Stimulated activated CD4-positive, alpha-beta T cell treated with anti-CD3 and anti-CD28 coated beads, TNF-alpha, amount 100 ng/mL, for 48 hours (primary cell): ENCODE measurements around the gene NFIA.

Experiments used
- DNase-seq, 3 donors: peaks; one replicate each; pipeline ENCODE4 v3.0.0-alpha.2; 2020; ENCODE audit warnings: low read depth in 3 of 3

The NFIA gene

DNA sequence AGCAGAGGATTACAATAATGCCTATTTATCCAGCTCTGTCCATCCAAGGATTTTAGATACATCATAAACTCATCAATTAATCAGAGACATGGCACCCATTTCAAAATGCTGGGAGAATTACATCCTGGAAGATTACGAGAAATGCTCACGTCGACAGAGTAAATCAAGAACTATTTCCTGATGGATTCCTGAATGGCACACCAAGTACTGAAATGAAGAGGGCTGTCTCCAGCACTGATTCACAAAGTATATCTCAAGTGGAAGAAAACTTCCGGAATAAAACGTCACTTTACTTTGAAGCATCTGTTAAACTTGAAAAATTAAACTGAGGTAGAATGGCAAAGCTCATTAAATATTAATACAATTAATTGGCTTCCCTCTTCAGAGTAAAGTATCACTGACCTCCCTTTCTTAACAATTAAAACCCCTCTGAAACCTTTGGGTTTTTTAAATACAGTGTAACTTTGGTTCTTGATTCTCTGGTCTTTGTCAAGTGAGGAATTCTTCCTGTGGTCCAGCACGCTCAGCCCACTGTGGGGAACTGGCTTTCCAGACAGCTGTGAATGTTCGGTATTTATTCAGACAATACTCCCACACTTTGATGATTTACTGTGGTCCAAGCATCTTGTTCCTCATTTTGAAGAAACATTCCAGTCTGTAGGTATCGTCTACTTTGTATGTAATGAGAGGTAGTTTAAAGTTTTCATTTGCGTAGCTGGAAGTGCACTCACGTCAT is 288.0 kb downstream of the NFIA start:
- no peak for DNase-seq

- DNase-seq, result no peak
Measured at GRCh38 chr1:61370913-61371279, 288.5 kb downstream of the NFIA start.

GRCh38 chr1:61372944-61373343 is 290.6 kb downstream of the NFIA start:
- DNase-seq, result no peak

- no peak for DNase-seq
Measured at GRCh38 chr1:61374156-61374555, 291.8 kb downstream of the NFIA start.

GRCh38 chr1:61375082-61375880 is 292.9 kb downstream of the NFIA start:
- no peak for DNase-seq

- DNase-seq, result no peak
Measured at GRCh38 chr1:61376151-61376550, 293.8 kb downstream of the NFIA start.

DNA sequence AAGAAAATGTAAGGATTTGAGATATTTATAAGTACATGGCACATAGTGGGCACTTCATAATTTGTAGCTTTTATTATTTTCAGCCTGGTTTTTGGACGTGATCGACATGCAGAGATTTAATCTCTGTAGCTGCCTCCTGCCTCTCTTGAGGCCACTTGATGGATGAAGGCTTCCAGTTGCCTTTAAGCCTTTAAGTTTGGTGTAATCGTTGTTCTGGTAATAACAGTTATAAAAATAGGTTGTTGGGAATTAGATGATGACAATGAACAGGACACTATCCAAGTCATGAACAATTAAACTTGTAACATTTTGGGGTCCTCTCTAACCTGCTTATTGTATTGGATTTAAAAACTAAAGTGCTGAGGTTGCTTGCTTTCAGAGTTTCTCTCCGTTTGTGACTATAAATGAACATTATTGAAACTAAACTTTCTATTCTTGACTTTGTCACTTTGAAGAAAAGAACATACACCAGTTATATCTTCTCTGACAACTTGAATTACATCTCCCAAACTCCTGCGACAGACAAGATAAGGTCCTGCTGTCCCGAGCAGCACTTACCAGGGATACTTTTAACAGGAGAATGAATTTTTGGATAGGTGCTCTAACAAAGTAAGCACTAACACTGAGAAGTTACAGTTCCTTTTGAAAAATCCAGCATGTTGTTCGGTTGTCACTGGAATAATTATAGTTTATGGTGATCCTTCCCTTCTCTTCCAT is 295.0 kb downstream of the NFIA start:
- no peak for DNase-seq

GRCh38 chr1:61378494-61379180 is 296.3 kb downstream of the NFIA start:
- no peak for DNase-seq

GRCh38 chr1:61379693-61380092 is 297.3 kb downstream of the NFIA start:
- DNase-seq, result no peak

DNA sequence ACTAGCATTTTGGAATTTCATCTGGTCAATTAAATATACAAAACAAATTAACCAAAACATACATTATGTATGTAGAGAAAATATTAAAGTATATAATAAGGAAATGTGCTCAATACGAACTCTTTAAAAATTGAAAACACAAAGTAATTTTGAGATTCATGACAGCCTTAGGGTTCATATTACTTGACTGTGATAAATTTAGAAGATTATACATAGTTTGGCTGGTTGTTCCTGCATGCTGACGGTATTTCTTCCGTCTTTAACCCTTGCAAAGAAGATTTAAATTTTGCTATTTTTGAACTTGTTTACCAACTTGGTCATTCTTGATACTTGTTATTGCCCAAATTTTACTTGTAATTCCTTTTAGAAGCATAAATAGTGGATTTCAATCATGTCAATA is 298.2 kb downstream of the NFIA start:
- DNase-seq, result no peak

GRCh38 chr1:61386323-61386722 is 304.0 kb downstream of the NFIA start:
- no peak for DNase-seq

GRCh38 chr1:61386770-61387169 is 304.4 kb downstream of the NFIA start:
- no peak for DNase-seq

- no peak for DNase-seq
Measured at GRCh38 chr1:61387829-61388228, 305.5 kb downstream of the NFIA start.

- no peak for DNase-seq
Measured at GRCh38 chr1:61388566-61388965, 306.2 kb downstream of the NFIA start.

DNA sequence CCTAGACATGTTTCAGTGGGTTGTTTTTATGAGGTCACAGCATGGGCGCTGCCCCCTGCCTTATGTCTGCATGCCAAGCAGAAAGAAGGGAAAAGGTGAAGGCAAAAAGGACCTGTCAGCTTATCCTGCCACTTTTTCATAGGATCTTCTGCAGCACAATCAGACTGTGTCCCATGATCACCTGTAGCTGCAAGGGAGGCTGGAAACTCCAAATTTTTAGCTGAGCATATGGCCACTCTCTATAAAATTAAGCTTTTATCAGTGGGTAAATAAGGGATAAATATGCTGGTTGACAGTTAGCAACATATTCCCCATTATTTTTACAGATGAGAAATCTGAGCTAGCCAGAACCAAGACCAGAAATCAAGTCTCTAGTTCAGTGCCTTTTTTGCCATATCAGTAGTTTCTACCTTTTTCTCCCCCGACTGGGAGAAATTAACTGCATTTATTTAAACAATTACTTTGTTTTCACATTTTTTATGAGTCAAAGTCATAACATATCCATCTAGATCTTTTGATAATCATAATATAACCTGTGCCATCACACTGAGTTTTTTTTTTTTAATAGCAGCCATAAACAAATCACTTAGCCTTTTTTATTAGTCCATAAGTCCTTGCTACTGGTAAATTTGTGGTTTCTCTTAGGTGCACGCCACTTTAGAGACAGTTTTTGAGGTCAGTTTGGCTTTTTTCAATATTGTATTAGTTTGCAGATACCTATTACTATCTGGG is 307.0 kb downstream of the NFIA start:
- DNase-seq, result no peak

- no peak for DNase-seq
Measured at GRCh38 chr1:61389926-61390845, 307.8 kb downstream of the NFIA start.

GRCh38 chr1:61391730-61392129 is 309.4 kb downstream of the NFIA start:
- DNase-seq, result no peak

DNA sequence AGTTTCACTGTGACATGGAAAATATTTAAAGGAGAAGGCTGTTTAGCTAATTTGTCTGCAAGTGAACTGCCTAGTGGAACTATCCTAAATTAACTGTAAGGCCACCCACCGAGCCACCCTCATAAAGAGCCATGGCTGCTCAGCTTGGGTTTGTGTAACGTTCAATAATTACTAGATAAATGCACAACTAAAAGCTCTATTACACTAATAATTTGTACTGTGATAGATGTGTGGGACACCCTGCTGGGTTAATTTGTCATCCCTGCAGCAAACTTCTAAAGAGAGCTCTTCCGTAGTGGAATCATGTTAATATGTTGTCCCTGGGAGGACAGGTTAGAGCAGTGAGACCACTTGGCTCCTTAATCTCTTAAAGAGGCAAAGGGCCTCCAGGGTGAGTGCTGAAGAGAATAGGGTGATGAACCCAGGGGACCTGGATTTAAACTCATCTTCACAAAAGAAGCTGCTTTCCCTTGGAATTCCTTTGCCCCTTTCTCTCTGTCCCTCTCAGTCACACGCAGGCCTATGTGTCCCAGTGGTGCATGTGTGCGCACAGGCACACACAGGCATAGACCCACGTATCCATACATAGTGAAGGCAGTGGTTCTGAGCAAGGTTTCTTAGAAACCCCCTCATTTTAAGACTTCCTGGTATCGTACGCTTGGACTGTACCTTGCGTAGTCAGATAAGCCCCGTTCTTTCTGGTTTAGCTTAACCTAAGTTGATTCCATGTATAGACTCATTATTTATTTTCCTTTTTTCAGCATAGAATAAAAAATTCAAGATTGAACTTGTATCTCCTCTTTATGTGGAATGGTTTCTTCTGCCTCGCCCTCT is 310.3 kb downstream of the NFIA start:
- no peak for DNase-seq

GRCh38 chr1:61393575-61393974 is 311.2 kb downstream of the NFIA start:
- no peak for DNase-seq
